WERI-Rb-1 (cell line): ENCODE measurements around the gene WNT5A.

ENCODE experiments used
- DNase-seq: peaks from one replicate; pipeline ENCODE4 v3.0.0-alpha.2; 2020
- H3K27ac ChIP-seq: fragments of 250-450 bp; sonication (Bioruptor Pico); 2 replicates; pipeline ENCODE4 v1.5.1; 2020; ENCODE audit warnings: mild to moderate bottlenecking, moderate library complexity
- H3K27me3 ChIP-seq: fragments of 250-450 bp; sonication (Bioruptor Pico); 2 replicates; pipeline ENCODE4 v1.5.1; 2021; ENCODE audit warnings: mild to moderate bottlenecking, low read depth, moderate library complexity; ENCODE audit not compliant: insufficient read depth, severe bottlenecking
- H3K36me3 ChIP-seq: fragments of 250-450 bp; sonication (Bioruptor Pico); 2 replicates; pipeline ENCODE4 v1.5.1; 2020; ENCODE audit warnings: mild to moderate bottlenecking, moderate library complexity
- H3K4me3 ChIP-seq: 2 replicates; pipeline ENCODE4 v1.5.1; 2011; ENCODE audit warnings: low read depth, mild to moderate bottlenecking, control low read depth, low read length
- H3K9me3 ChIP-seq: fragments of 250-450 bp; sonication (Bioruptor Pico); 2 replicates; pipeline ENCODE4 v1.5.1; 2021; ENCODE audit warnings: mild to moderate bottlenecking, moderate library complexity; ENCODE audit not compliant: severe bottlenecking
- TF ChIP-seq, protein P1 (sequence below): IDR thresholded peaks from 2 replicates; pipeline ENCODE4 v1.5.1; 2011; ENCODE audit warnings: low read depth, mild to moderate bottlenecking, control low read depth, inconsistent platforms, low read length

WNT5A gene

GRCh38 chr3:55471084-55471483 lies 16.0 kb downstream of the WNT5A start:
- Histone ChIP-seq H3K27me3 (no peaks in the 10 kb centered on the region), H3K27ac (no peak overlapping the region), H3K36me3 (no peaks in the 10 kb centered on the region), H3K9me3 (no peaks in the 10 kb centered on the region), H3K4me3 (no peak overlapping the region)
- DNase-seq, result no peak
- TF ChIP-seq, protein P1, sequence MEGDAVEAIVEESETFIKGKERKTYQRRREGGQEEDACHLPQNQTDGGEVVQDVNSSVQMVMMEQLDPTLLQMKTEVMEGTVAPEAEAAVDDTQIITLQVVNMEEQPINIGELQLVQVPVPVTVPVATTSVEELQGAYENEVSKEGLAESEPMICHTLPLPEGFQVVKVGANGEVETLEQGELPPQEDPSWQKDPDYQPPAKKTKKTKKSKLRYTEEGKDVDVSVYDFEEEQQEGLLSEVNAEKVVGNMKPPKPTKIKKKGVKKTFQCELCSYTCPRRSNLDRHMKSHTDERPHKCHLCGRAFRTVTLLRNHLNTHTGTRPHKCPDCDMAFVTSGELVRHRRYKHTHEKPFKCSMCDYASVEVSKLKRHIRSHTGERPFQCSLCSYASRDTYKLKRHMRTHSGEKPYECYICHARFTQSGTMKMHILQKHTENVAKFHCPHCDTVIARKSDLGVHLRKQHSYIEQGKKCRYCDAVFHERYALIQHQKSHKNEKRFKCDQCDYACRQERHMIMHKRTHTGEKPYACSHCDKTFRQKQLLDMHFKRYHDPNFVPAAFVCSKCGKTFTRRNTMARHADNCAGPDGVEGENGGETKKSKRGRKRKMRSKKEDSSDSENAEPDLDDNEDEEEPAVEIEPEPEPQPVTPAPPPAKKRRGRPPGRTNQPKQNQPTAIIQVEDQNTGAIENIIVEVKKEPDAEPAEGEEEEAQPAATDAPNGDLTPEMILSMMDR, result no peak

DNA sequence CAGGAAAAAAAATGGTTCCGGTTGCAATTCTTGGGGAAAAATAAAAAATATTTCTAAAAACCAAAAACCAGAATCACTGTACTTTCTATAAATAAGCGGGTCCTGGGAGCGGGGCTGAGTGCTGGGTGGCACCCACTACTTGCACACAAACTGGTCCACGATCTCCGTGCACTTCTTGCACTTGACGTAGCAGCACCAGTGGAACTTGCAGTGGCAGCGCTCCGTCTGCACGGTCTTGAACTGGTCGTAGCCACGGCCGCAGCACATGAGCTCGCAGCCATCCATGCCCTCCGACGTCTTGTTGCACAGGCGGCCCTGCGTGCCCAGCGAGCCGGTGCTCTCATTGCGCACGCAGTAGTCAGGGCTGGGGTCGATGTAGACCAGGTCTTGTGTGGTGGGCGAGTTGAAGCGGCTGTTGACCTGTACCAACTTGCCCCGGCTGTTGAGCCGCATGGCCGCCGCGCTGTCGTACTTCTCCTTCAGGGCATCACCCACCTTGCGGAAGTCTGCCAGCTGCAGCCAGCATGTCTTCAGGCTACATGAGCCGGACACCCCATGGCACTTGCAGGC lies 17.1 kb downstream of the WNT5A start:
- H3K9me3 ChIP-seq, result no peaks in the 10 kb centered on the region
- H3K27me3 ChIP-seq, result no peaks in the 10 kb centered on the region
- TF ChIP-seq, protein P1, result no peak
- DNase-seq, result no peak
- no peak overlapping the region for H3K27ac ChIP-seq
- no peaks in the 10 kb centered on the region for H3K36me3 ChIP-seq
- H3K4me3 ChIP-seq, result no peak overlapping the region

DNA sequence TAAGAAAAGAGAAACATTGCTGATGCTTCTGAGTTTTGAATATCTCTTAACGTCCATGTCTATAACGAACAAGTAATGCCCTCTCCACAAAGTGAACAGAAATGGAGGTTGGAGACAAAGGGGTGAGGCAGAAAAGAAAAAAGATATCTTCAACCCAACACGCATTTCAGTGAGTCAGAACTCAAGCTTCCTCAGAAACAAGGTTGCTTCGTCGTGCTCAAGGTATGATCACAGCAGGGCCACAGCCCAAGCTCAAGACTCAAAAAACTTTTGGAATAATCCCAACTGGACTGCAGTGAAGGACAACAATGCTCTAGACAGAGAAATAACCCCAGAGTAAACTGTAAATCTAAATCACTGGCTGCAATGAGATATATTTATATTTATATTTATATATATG lies 18.9 kb downstream of the WNT5A start:
- TF ChIP-seq, protein P1, result no peak
- no peak for DNase-seq
- Histone ChIP-seq H3K4me3 (no peak overlapping the region), H3K27ac (no peak overlapping the region), H3K27me3 (no peaks in the 10 kb centered on the region), H3K36me3 (no peaks in the 10 kb centered on the region), H3K9me3 (no peaks in the 10 kb centered on the region)

GRCh38 chr3:55467099-55467498 lies 20.0 kb downstream of the WNT5A start:
- Histone ChIP-seq H3K9me3 (no peaks in the 10 kb centered on the region), H3K27ac (no peak overlapping the region), H3K36me3 (no peaks in the 10 kb centered on the region), H3K4me3 (no peak overlapping the region), H3K27me3 (no peaks in the 10 kb centered on the region)
- DNase-seq, result no peak
- TF ChIP-seq, protein P1, result no peak

DNA sequence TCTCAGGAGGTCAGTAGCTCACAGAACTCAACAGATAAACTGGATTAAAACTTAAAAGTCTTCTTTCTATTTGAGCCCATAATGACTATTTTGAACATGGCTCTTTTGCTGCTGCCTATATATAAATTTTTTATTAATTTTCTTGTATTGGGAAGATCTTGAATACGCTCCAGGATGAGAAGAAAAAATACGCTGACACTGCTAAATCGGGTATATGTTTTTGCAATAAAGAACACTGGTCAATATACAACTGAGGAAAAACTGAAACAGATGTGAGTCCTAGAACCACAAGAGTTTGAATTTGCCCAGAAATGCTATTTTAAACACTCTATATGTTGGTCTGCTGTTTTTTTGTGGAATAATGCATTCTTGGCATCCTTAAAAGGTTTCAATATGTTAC lies 20.6 kb downstream of the WNT5A start:
- Histone ChIP-seq H3K27ac (no peak overlapping the region), H3K27me3 (no peaks in the 10 kb centered on the region), H3K36me3 (no peaks in the 10 kb centered on the region), H3K9me3 (no peaks in the 10 kb centered on the region), H3K4me3 (no peak overlapping the region)
- TF ChIP-seq, protein P1, result no peak
- no peak for DNase-seq

GRCh38 chr3:55461896-55462295 lies 25.2 kb downstream of the WNT5A start:
- TF ChIP-seq, protein P1, result no peak
- no peaks in the 10 kb centered on the region for H3K27me3 ChIP-seq
- H3K9me3 ChIP-seq, result no peaks in the 10 kb centered on the region
- H3K27ac ChIP-seq, result no peak overlapping the region
- H3K36me3 ChIP-seq, result no peaks in the 10 kb centered on the region
- DNase-seq, result no peak
- no peak overlapping the region for H3K4me3 ChIP-seq
